GM23338 (cell line): ENCODE data around the gene THSD4. TPM values are rescaled to one million over a fixed set of nuclear protein-coding genes. Genes with fewer than 3 reads are reported as not detected.

Experiments used
- ATAC-seq: fragments of 200-7000 bp; cut with Tn5 transposase; 3 replicates; pipeline ENCODE4 v1.9.1; 2020
- DNase-seq: peaks from one replicate; pipeline ENCODE4 v3.0.0-alpha.2; 2015; ENCODE audit warnings: low spot score
- H2AFZ ChIP-seq: fragments of 200-600 bp; sonication (generic); 2 replicates; pipeline ENCODE4 v1.8.0; 2016; ENCODE audit warnings: antibody characterized with exemption, mild to moderate bottlenecking, moderate library complexity
- H3F3A ChIP-seq: fragments of 200-600 bp; sonication (generic); replicated peaks from 2 replicates; pipeline ENCODE4 v1.8.0; 2017; ENCODE audit warnings: antibody characterized with exemption, mixed run types, low read depth
- H3K27ac ChIP-seq: fragments of 200-600 bp; sonication (generic); 2 replicates; pipeline ENCODE4 v1.6.1; 2016; ENCODE audit warnings: low read depth
- H3K27me3 ChIP-seq: fragments of 200-600 bp; sonication (generic); 2 replicates; pipeline ENCODE4 v1.8.0; 2016; ENCODE audit warnings: mild to moderate bottlenecking, mixed run types, moderate library complexity; ENCODE audit not compliant: insufficient read depth
- H3K36me3 ChIP-seq: fragments of 200-600 bp; sonication (generic); 2 replicates; pipeline ENCODE4 v1.8.0; 2016; ENCODE audit warnings: mild to moderate bottlenecking; ENCODE audit not compliant: insufficient read depth
- H3K4me1 ChIP-seq: fragments of 200-600 bp; sonication (generic); 2 replicates; pipeline ENCODE4 v1.8.0; 2016; ENCODE audit warnings: mild to moderate bottlenecking, moderate library complexity; ENCODE audit not compliant: insufficient read depth
- H3K4me2 ChIP-seq: fragments of 200-600 bp; sonication (generic); 2 replicates; pipeline ENCODE4 v1.7.1; 2017; ENCODE audit warnings: mixed run types
- H3K4me3 ChIP-seq: fragments of 200-600 bp; sonication (generic); 2 replicates; pipeline ENCODE4 v1.6.1; 2016; ENCODE audit warnings: mixed run types
- H3K79me2 ChIP-seq: fragments of 200-600 bp; sonication (generic); replicated peaks from 2 replicates; pipeline ENCODE4 v1.8.0; 2017; ENCODE audit warnings: mild to moderate bottlenecking; ENCODE audit not compliant: insufficient read depth
- H3K9me2 ChIP-seq: fragments of 200-600 bp; sonication (generic); 2 replicates; pipeline ENCODE4 v1.8.0; 2017; ENCODE audit not compliant: insufficient read depth
- H4K20me1 ChIP-seq: fragments of 200-600 bp; sonication (generic); replicated peaks from 2 replicates; pipeline ENCODE4 v1.8.0; 2017; ENCODE audit warnings: mild to moderate bottlenecking; ENCODE audit not compliant: insufficient read depth
- H3K27ac Mint-ChIP-seq: 2 replicates; pipeline ENCODE4 v1.8.0; 2020; ENCODE audit warnings: inconsistent platforms, mild to moderate bottlenecking, moderate library complexity, mixed read lengths
- H3K27me3 Mint-ChIP-seq: 3 replicates; pipeline ENCODE4 v1.8.0; 2022; ENCODE audit warnings: low read depth, mild to moderate bottlenecking, moderate library complexity, mixed read lengths, inconsistent platforms; ENCODE audit not compliant: insufficient read depth, poor library complexity
- H3K36me3 Mint-ChIP-seq: 3 replicates; pipeline ENCODE4 v1.8.0; 2021; ENCODE audit warnings: low read depth, mild to moderate bottlenecking, inconsistent platforms, moderate library complexity, mixed read lengths
- H3K4me1 Mint-ChIP-seq: 3 replicates; pipeline ENCODE4 v1.8.0; 2020; ENCODE audit warnings: mild to moderate bottlenecking, inconsistent platforms, mixed read lengths
- H3K4me3 Mint-ChIP-seq: 3 replicates; pipeline ENCODE4 v1.8.0; 2021; ENCODE audit warnings: moderate library complexity, mild to moderate bottlenecking, inconsistent platforms, mixed read lengths
- H3K9me3 Mint-ChIP-seq: 3 replicates; pipeline ENCODE4 v1.8.0; 2020; ENCODE audit warnings: moderate library complexity, mild to moderate bottlenecking, inconsistent platforms, mixed read lengths
- CREB1 ChIP-seq: fragments of 250-450 bp; sonication (Bioruptor Pico); IDR thresholded peaks from 2 replicates; pipeline ENCODE4 v1.5.0; 2020; ENCODE audit warnings: low read depth, mild to moderate bottlenecking, moderate library complexity
- ETS1 ChIP-seq: IDR thresholded peaks from 2 replicates; pipeline ENCODE4 v1.6.1; 2016; ENCODE audit warnings: antibody characterized with exemption
- EZH2 ChIP-seq: fragments of 200-600 bp; sonication (generic); IDR thresholded peaks from one replicate; pipeline ENCODE4 v1.8.0; 2017; ENCODE audit warnings: antibody characterized with exemption, mild to moderate bottlenecking, low read depth; ENCODE audit not compliant: unreplicated experiment
- EZH2phosphoT487 ChIP-seq: fragments of 200-600 bp; sonication (generic); IDR thresholded peaks from one replicate; pipeline ENCODE4 v1.8.1; 2018; ENCODE audit warnings: antibody characterized with exemption; ENCODE audit not compliant: unreplicated experiment
- JUNB ChIP-seq: IDR thresholded peaks from one replicate; pipeline ENCODE4 v1.6.1; 2016; ENCODE audit warnings: antibody characterized with exemption; ENCODE audit not compliant: unreplicated experiment
- NANOG ChIP-seq: IDR thresholded peaks from 2 replicates; pipeline ENCODE4 v1.6.1; 2016; ENCODE audit warnings: antibody characterized with exemption, borderline replicate concordance
- POLR2AphosphoS5 ChIP-seq: IDR thresholded peaks from 2 replicates; pipeline ENCODE4 v1.6.1; 2016; ENCODE audit warnings: antibody characterized with exemption, low read depth
- REST ChIP-seq: IDR thresholded peaks from one replicate; pipeline ENCODE4 v1.6.1; 2018; ENCODE audit warnings: antibody characterized with exemption; ENCODE audit not compliant: unreplicated experiment
- STAT1 ChIP-seq: IDR thresholded peaks from one replicate; pipeline ENCODE4 v1.6.1; 2016; ENCODE audit warnings: antibody characterized with exemption; ENCODE audit not compliant: unreplicated experiment
- ZNF114 ChIP-seq: fragments of 250-450 bp; sonication (Bioruptor Pico); IDR thresholded peaks from 2 replicates; pipeline ENCODE4 v1.5.0; 2020; ENCODE audit warnings: mild to moderate bottlenecking, moderate library complexity
- ZNF331 ChIP-seq: fragments of 250-450 bp; sonication (Bioruptor Pico); IDR thresholded peaks from 2 replicates; pipeline ENCODE4 v1.5.0; 2020; ENCODE audit warnings: low read depth, mild to moderate bottlenecking, moderate library complexity
- ZNF462 ChIP-seq: fragments of 250-450 bp; sonication (Bioruptor Pico); IDR thresholded peaks from 2 replicates; pipeline ENCODE4 v1.5.0; 2020; ENCODE audit warnings: mild to moderate bottlenecking, moderate library complexity
- polyA plus RNA-seq: library from polyadenylated mRNA; unstranded; fragments of >200 nt; fragmentation: Nextera tagmentation; extraction: Ambion mirVana; gene quantifications from 2 replicates; pipeline ENCODE4 v1.2.1, GENCODE V29; 2016
- total RNA-seq: library from RNA; depleted of rRNA; stranded (reverse); fragments of >200 nt; shearing (Covaris generic); gene quantifications from 2 replicates; pipeline ENCODE4 v1.2.3, GENCODE V29; 2014
- TF ChIP-seq, protein P1 (sequence below), 2 experiments: fragments of 200-600 bp in 1 of 2; sonication (generic) in 1 of 2; conservative IDR thresholded peaks; 2 replicates each; pipeline versions ENCODE4 v1.5.1 to v1.6.1; 2016 to 2017; ENCODE audit warnings: antibody characterized with exemption in 2 of 2, low read depth in 2 of 2, mild to moderate bottlenecking in 2 of 2, moderate library complexity in 1 of 2

THSD4 gene
- total and polyA plus RNA-seq, 2 experiments from 2014 or later, result 2.0 to 7.4 TPM

DNA sequence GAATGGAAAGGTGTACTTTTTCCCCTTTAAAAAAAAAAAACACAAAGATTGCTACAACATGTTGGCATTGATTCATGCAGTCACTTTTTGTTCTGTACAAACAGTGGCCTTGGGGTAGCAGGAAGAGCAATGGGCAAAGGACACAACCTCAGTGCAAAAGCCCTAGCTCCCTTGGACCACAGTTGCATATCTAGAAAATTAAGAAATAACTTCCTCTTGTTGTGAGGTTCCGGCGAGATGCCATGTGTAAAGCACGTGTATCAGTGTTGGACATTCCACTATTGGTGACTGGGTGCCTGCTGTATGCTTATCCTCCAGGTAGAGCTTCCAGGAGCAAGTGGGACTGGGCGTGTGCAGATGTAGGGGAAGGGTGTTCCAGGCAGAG, 164.5 kb downstream of the THSD4 start:
- Mint-ChIP-seq H3K4me1 (peaks cover 29% of the 10 kb centered on the region), H3K36me3 (no peaks in the 10 kb centered on the region), H3K4me3 (no peak overlapping the region), H3K27ac (no peak overlapping the region), H3K9me3 (no peaks in the 10 kb centered on the region; the same call in 2 of the 3 replicates), H3K27me3 (peaks cover 2% of the 10 kb centered on the region)
- no peak for ATAC-seq
- no peak for DNase-seq
- peaks cover 19% of the 10 kb centered on the region for H3K4me1 ChIP-seq
- H3K36me3 ChIP-seq, result no peaks in the 10 kb centered on the region
- no peak overlapping the region for H3K27ac ChIP-seq
- H2AFZ ChIP-seq, result no peak overlapping the region
- H3K4me3 ChIP-seq, result no peak overlapping the region
- no peaks in the 10 kb centered on the region for H4K20me1 ChIP-seq
- no peaks in the 10 kb centered on the region for H3K9me2 ChIP-seq
- no peaks in the 10 kb centered on the region for H3K27me3 ChIP-seq
- no peak overlapping the region for H3K4me2 ChIP-seq
- H3F3A ChIP-seq, result no peaks in the 10 kb centered on the region
- no peak for TF ChIP-seq ETS1
- no peak for TF ChIP-seq NANOG
- no peak for TF ChIP-seq CREB1 (CRISPR knock-in tag)
- TF ChIP-seq EZH2phosphoT487, result no peak
- TF ChIP-seq EZH2, result no peak
- no peak for TF ChIP-seq POLR2AphosphoS5
- no peak for TF ChIP-seq ZNF114
- TF ChIP-seq JUNB, result no peak
- no peak for TF ChIP-seq STAT1
- TF ChIP-seq, protein P1, sequence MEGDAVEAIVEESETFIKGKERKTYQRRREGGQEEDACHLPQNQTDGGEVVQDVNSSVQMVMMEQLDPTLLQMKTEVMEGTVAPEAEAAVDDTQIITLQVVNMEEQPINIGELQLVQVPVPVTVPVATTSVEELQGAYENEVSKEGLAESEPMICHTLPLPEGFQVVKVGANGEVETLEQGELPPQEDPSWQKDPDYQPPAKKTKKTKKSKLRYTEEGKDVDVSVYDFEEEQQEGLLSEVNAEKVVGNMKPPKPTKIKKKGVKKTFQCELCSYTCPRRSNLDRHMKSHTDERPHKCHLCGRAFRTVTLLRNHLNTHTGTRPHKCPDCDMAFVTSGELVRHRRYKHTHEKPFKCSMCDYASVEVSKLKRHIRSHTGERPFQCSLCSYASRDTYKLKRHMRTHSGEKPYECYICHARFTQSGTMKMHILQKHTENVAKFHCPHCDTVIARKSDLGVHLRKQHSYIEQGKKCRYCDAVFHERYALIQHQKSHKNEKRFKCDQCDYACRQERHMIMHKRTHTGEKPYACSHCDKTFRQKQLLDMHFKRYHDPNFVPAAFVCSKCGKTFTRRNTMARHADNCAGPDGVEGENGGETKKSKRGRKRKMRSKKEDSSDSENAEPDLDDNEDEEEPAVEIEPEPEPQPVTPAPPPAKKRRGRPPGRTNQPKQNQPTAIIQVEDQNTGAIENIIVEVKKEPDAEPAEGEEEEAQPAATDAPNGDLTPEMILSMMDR (conservative IDR thresholded peaks at IDR 0.05; ENCODE audit: low read depth in 2 of 2), result no peak
- TF ChIP-seq ZNF462 (CRISPR knock-in tag), result no peak
- TF ChIP-seq ZNF331 (CRISPR knock-in tag), result no peak
- TF ChIP-seq REST, result no peak
- no peaks in the 10 kb centered on the region for H3K79me2 ChIP-seq
